Kidney (tissue), 14 donors: ENCODE measurements around the gene XYLT1. TPM values are rescaled to one million over a fixed set of nuclear protein-coding genes. Genes with fewer than 3 reads are reported as not detected.

Source experiments
- DNase-seq, 5 donors: peaks; one replicate each; pipeline ENCODE4 v3.0.0-alpha.2; 2013 to 2020
- FAIRE-seq: peaks from 2 replicates; lab custom pipeline; 2012; peaks lifted over from hg19 to GRCh38; lab: Jason Lieb, UNC
- H3K27ac ChIP-seq, 2 donors: one replicate each; pipeline ENCODE4 v1.7.0; 2013; ENCODE audit warnings: low read depth in 2 of 2, low read length in 2 of 2, inconsistent platforms in 1 of 2
- H3K27me3 ChIP-seq: one replicate; pipeline ENCODE4 v1.7.1; 2013; ENCODE audit warnings: low read length, inconsistent platforms; ENCODE audit not compliant: control insufficient read depth, insufficient read depth
- H3K36me3 ChIP-seq, 3 donors: one replicate each; pipeline versions ENCODE4 v1.7.0 to v1.7.1; 2013; ENCODE audit warnings: low read length in 3 of 3, control low read depth in 1 of 3, inconsistent platforms in 1 of 3; ENCODE audit not compliant: insufficient read depth in 3 of 3, control insufficient read depth in 2 of 3
- H3K4me1 ChIP-seq, 3 donors: one replicate each; pipeline versions ENCODE4 v1.7.0 to v1.7.1; 2013; ENCODE audit warnings: low read length in 3 of 3, inconsistent platforms in 1 of 3, low read depth in 1 of 3; ENCODE audit not compliant: control insufficient read depth in 2 of 3, insufficient read depth in 2 of 3
- H3K4me3 ChIP-seq, 3 donors: one replicate each; pipeline versions ENCODE4 v1.7.0 to v1.8.1; 2013; ENCODE audit warnings: low read length in 3 of 3, control low read depth in 1 of 3, inconsistent platforms in 1 of 3
- H3K9ac ChIP-seq, 3 donors: one replicate each; pipeline versions ENCODE4 v1.7.0 to v1.7.1; 2013; ENCODE audit warnings: low read length in 3 of 3, control low read depth in 1 of 3, inconsistent platforms in 1 of 3
- H3K9me3 ChIP-seq, 3 donors: one replicate each; pipeline versions ENCODE4 v1.7.0 to v1.7.1; 2013; ENCODE audit warnings: low read length in 3 of 3, control low read depth in 1 of 3, inconsistent platforms in 1 of 3; ENCODE audit not compliant: control insufficient read depth in 2 of 3, insufficient read depth in 1 of 3
- intact Hi-C: fragments of 100-400 bp; cut with DNase I; formaldehyde crosslinking; loops from one replicate; pipeline ENCODE4 v1.11.1; 2022
- polyA plus RNA-seq: library from polyadenylated mRNA; stranded (reverse); fragments of 350-450 nt; fragmentation: Illumina TruSeq; extraction: RNeasy Lipid Tissue Mini Kit (QIAGEN cat#74804); gene quantifications from one replicate; pipeline ENCODE4 v1.2.3, GENCODE V29; 2014; ENCODE audit warnings: low read depth, low replicate concordance; ENCODE audit not compliant: insufficient read depth
- total RNA-seq: library from RNA; stranded (reverse); fragmentation: NEBNext Ultra II Directional; extraction: Animal tissue kit (Norgen Biotek cat#: 25700); gene quantifications from one replicate; pipeline ENCODE4 v1.2.1, GENCODE V29; 2021
- TF ChIP-seq, protein P1 (sequence below): IDR thresholded peaks from 3 replicates; pipeline ENCODE4 v1.5.1; 2012; ENCODE audit warnings: mild to moderate bottlenecking, moderate library complexity, borderline replicate concordance; ENCODE audit not compliant: insufficient read depth; ENCODE audit errors: extremely low read depth
- donor health status: control.
- donor health status: control.
- donor health status: control.
- donor health status: control.
- donor health status: control.
- donor health status: DM: yes; HTN: yes; CAD: no.
- donor health status: Normal renal cell carcinoma (clear cell type).

Gene XYLT1
- total and polyA plus RNA-seq, 2 donors from 2014 or later: 0.52 to 7.6 TPM

- Histone ChIP-seq H3K4me3 (no peak overlapping the region), H3K9me3 (no peaks in the 10 kb centered on the region), H3K27ac (no peak overlapping the region), H3K9ac (no peak overlapping the region), H3K27me3 (no peaks in the 10 kb centered on the region), H3K36me3 (no peaks in the 10 kb centered on the region), H3K4me1 (no peaks in the 10 kb centered on the region)
- intact Hi-C loops: no loop called here
- TF ChIP-seq, protein P1, sequence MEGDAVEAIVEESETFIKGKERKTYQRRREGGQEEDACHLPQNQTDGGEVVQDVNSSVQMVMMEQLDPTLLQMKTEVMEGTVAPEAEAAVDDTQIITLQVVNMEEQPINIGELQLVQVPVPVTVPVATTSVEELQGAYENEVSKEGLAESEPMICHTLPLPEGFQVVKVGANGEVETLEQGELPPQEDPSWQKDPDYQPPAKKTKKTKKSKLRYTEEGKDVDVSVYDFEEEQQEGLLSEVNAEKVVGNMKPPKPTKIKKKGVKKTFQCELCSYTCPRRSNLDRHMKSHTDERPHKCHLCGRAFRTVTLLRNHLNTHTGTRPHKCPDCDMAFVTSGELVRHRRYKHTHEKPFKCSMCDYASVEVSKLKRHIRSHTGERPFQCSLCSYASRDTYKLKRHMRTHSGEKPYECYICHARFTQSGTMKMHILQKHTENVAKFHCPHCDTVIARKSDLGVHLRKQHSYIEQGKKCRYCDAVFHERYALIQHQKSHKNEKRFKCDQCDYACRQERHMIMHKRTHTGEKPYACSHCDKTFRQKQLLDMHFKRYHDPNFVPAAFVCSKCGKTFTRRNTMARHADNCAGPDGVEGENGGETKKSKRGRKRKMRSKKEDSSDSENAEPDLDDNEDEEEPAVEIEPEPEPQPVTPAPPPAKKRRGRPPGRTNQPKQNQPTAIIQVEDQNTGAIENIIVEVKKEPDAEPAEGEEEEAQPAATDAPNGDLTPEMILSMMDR: no peak
- no peak for DNase-seq
- no peak for FAIRE-seq
These were observed 393.8 kb downstream of the XYLT1 start for GRCh38 chr16:17076818-17077498.

DNA sequence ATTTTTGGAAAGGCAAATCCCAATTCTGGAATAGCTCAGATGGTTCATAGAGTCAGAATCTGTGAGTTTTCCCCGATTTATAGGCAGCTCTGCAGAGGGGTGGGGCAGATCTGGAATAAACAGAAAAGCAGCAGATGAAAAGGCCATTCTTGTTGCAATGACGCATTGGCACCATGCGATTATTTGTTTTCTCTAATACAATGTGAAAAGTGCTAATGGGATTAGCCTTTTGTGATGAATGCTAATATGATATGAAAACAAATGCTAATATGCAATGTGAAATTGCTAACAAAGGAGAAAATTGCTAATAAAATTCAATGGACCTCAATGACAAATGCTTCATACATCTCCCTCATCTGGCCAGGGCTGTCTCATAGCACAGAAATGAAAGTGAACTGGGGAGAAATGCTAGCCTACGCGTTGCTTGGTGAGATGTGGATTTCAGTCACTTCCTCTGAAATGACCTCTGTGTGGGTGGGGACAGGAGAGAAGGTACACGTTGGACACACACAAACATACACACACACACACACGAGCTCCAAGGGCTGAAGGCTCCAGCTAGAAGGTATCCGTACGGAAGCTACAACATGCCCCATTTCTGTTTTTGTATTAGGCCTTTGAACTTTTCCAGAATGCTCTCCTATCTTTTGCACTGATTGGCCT is 394.5 kb downstream of the XYLT1 start:
- Histone ChIP-seq H3K4me1 (no peaks in the 10 kb centered on the region), H3K36me3 (no peaks in the 10 kb centered on the region), H3K27ac (no peak overlapping the region), H3K9ac (no peak overlapping the region), H3K4me3 (no peak overlapping the region), H3K9me3 (no peaks in the 10 kb centered on the region), H3K27me3 (no peaks in the 10 kb centered on the region)
- TF ChIP-seq, protein P1: no peak
- no peak for DNase-seq
- intact Hi-C loops: no loop called here
- FAIRE-seq: no peak

GRCh38 chr16:17072104-17072503 is 398.7 kb downstream of the XYLT1 start:
- H3K9me3 ChIP-seq: no peaks in the 10 kb centered on the region
- FAIRE-seq (no peak), DNase-seq (no peak)
- no peak overlapping the region for H3K27ac ChIP-seq
- no peaks in the 10 kb centered on the region for H3K27me3 ChIP-seq
- TF ChIP-seq, protein P1: no peak
- H3K36me3 ChIP-seq: no peaks in the 10 kb centered on the region
- intact Hi-C loops: no loop called here
- H3K4me1 ChIP-seq: no peaks in the 10 kb centered on the region
- H3K4me3 ChIP-seq: no peak overlapping the region
- no peak overlapping the region for H3K9ac ChIP-seq
